IMR-90 (cell line): Measurements from ENCODE around the gene OAF. TPM values are rescaled to one million over a fixed set of nuclear protein-coding genes. Genes with fewer than 3 reads are reported as not detected.

ENCODE experiments used
- ATAC-seq: fragments of 200-7000 bp; cut with Tn5 transposase; 2 replicates; pipeline ENCODE4 v1.9.1; 2020; ENCODE audit warnings: low read depth, mild to moderate bottlenecking, moderate library complexity
- BruUV-seq: library from RNA; stranded (reverse); fragments of 400-500 nt; replicated peaks from 2 replicates; lab custom pipeline; 2021; lab: Mats Ljungman, UMichigan
- CTCF ChIA-PET: fragments of 300-600 bp; formaldehyde crosslinking; extraction: SDS; loops from one replicate; lab custom pipeline; 2021; ENCODE audit warnings: antibody characterized with exemption; lab: Yijun Ruan, JAX
- POLR2A ChIA-PET: fragments of 300-600 bp; sonication (Branson Sonifier 250); formaldehyde crosslinking; loops from one replicate; lab custom pipeline; 2022; ENCODE audit warnings: antibody characterized with exemption; ENCODE audit not compliant: unreplicated experiment; lab: Charles Lee
- DNase-seq: peaks from one replicate; pipeline ENCODE4 v3.0.0; 2013
- H2AFZ ChIP-seq: replicated peaks from 2 replicates; pipeline ENCODE3; 2013; ENCODE audit warnings: low read length, mild to moderate bottlenecking; ENCODE audit not compliant: poor library complexity
- H2AK5ac ChIP-seq: 2 replicates; pipeline ENCODE4 v1.6.1; 2013; ENCODE audit warnings: low read depth, low read length, inconsistent platforms
- H2AK9ac ChIP-seq: replicated peaks from 2 replicates; pipeline ENCODE3; 2013; ENCODE audit warnings: mild to moderate bottlenecking, low read depth, low read length, moderate library complexity; ENCODE audit not compliant: poor library complexity
- H2BK120ac ChIP-seq: 2 replicates; pipeline ENCODE4 v1.6.1; 2013; ENCODE audit warnings: low read depth, low read length, inconsistent platforms
- H2BK15ac ChIP-seq: 3 replicates; pipeline ENCODE4 v1.6.1; 2013; ENCODE audit warnings: low read depth, low read length, inconsistent platforms
- H2BK20ac ChIP-seq: 2 replicates; pipeline ENCODE4 v1.6.1; 2013; ENCODE audit warnings: low read depth, mild to moderate bottlenecking, inconsistent platforms, low read length, moderate library complexity
- H2BK5ac ChIP-seq: 2 replicates; pipeline ENCODE4 v1.6.1; 2013; ENCODE audit warnings: mild to moderate bottlenecking, low read depth, low read length, inconsistent platforms; ENCODE audit not compliant: poor library complexity, severe bottlenecking
- H3K14ac ChIP-seq: replicated peaks from 2 replicates; pipeline ENCODE4 v1.6.1; 2013; ENCODE audit warnings: low read depth, low read length, inconsistent platforms
- H3K18ac ChIP-seq: 2 replicates; pipeline ENCODE4 v1.6.1; 2013; ENCODE audit warnings: low read depth, low read length, control low read depth
- H3K23ac ChIP-seq: 2 replicates; pipeline ENCODE4 v1.6.1; 2013; ENCODE audit warnings: low read depth, low read length, inconsistent platforms
- H3K27ac ChIP-seq: 2 replicates; pipeline ENCODE4 v1.5.1; 2013; ENCODE audit warnings: mild to moderate bottlenecking, control low read depth, low read length; ENCODE audit not compliant: insufficient read depth
- H3K27me3 ChIP-seq: 2 replicates; pipeline ENCODE4 v1.6.1; 2013; ENCODE audit warnings: low read length; ENCODE audit not compliant: control insufficient read depth, insufficient read depth
- H3K36me3 ChIP-seq: 2 replicates; pipeline ENCODE4 v1.6.1; 2013; ENCODE audit warnings: low read length, mixed read lengths; ENCODE audit not compliant: control insufficient read depth, insufficient read depth
- H3K4ac ChIP-seq: 2 replicates; pipeline ENCODE4 v1.6.1; 2013; ENCODE audit warnings: low read depth, low read length, inconsistent platforms
- H3K4me1 ChIP-seq: 2 replicates; pipeline ENCODE4 v1.6.1; 2013; ENCODE audit warnings: low read length, mixed read lengths; ENCODE audit not compliant: control insufficient read depth, insufficient read depth
- H3K4me2 ChIP-seq: 2 replicates; pipeline ENCODE4 v1.6.1; 2013; ENCODE audit warnings: low read depth, mild to moderate bottlenecking, control low read depth, low read length, moderate library complexity
- H3K4me3 ChIP-seq: 2 replicates; pipeline ENCODE4 v1.5.1; 2013; ENCODE audit warnings: low read depth, mild to moderate bottlenecking, control low read depth, low read length, moderate library complexity; ENCODE audit not compliant: insufficient read depth
- H3K56ac ChIP-seq: 2 replicates; pipeline ENCODE4 v1.6.1; 2013; ENCODE audit warnings: low read length, inconsistent platforms; ENCODE audit not compliant: insufficient read depth; ENCODE audit errors: extremely low read depth
- H3K79me1 ChIP-seq, 2 experiments: 2 replicates each; pipeline ENCODE4 v1.6.1; 2013; ENCODE audit warnings: low read length in 2 of 2, inconsistent platforms in 1 of 2, low read depth in 1 of 2
- H3K9ac ChIP-seq: 2 replicates; pipeline ENCODE4 v1.6.1; 2013; ENCODE audit warnings: low read depth, low read length, control low read depth
- H3K9me1 ChIP-seq: 2 replicates; pipeline ENCODE4 v1.6.1; 2013; ENCODE audit warnings: low read length, inconsistent platforms; ENCODE audit not compliant: insufficient read depth
- H3K9me3 ChIP-seq: 2 replicates; pipeline ENCODE4 v1.6.1; 2013; ENCODE audit warnings: low read length; ENCODE audit not compliant: control insufficient read depth, insufficient read depth
- H4K20me1 ChIP-seq: 2 replicates; pipeline ENCODE4 v1.6.1; 2013; ENCODE audit warnings: low read length, inconsistent platforms; ENCODE audit not compliant: insufficient read depth
- H4K5ac ChIP-seq: 2 replicates; pipeline ENCODE4 v1.6.1; 2013; ENCODE audit warnings: mild to moderate bottlenecking, low read depth, low read length, control low read depth
- H4K8ac ChIP-seq, 2 experiments: 2 replicates each; pipeline ENCODE4 v1.6.1; 2013; ENCODE audit warnings: low read depth in 2 of 2, low read length in 2 of 2, control low read depth in 1 of 2, inconsistent platforms in 1 of 2
- H4K91ac ChIP-seq: 2 replicates; pipeline ENCODE4 v1.6.1; 2013; ENCODE audit warnings: low read depth, low read length, inconsistent platforms; ENCODE audit not compliant: insufficient read depth
- BHLHE40 ChIP-seq: fragments of 150-350 bp; IDR thresholded peaks from 2 replicates; pipeline ENCODE4 v1.6.1; 2016; ENCODE audit warnings: mild to moderate bottlenecking, low read depth, low read length
- CTCF ChIP-seq: conservative IDR thresholded peaks from 2 replicates; pipeline ENCODE4 v1.5.1; 2012; ENCODE audit warnings: mild to moderate bottlenecking, low read depth, low read length, improper control_type of control experiment
- NFE2L2 ChIP-seq: fragments of 150-350 bp; IDR thresholded peaks from 2 replicates; pipeline ENCODE4 v1.6.1; 2016; ENCODE audit warnings: low read depth, mild to moderate bottlenecking, low read length
- USF2 ChIP-seq: fragments of 150-350 bp; IDR thresholded peaks from 2 replicates; pipeline ENCODE4 v1.6.1; 2017; ENCODE audit warnings: mild to moderate bottlenecking, antibody characterized with exemption, low read length, low read depth
- WGBS, 2 experiments: methylation state at CpG; one replicate each; pipeline versions ENCODE4 v1.1.5 to v1.1.7; 2013; ENCODE audit warnings: missing lambda C conversion rate in 2 of 2; ENCODE audit not compliant: insufficient read length in 1 of 2; ENCODE audit errors: extremely low coverage in 2 of 2; 5-methylcytosine and 5-hydroxymethylcytosine counted together
- dilution Hi-C: fragments of 300-500 bp; cut with HindIII; formaldehyde crosslinking; loops from one replicate; pipeline ENCODE4 v1.14.3; 2018; ENCODE audit warnings: low sequenced_read_pairs; ENCODE audit not compliant: unreplicated experiment
- in situ Hi-C: fragments of 300-500 bp; cut with MboI; formaldehyde crosslinking; loops from 3 replicates; pipeline ENCODE4 v1.14.3; 2019; ENCODE audit warnings: low sequenced_read_pairs, inconsistent platforms, mixed read lengths
- intact Hi-C: fragments of 100-400 bp; cut with micrococcal nuclease; formaldehyde crosslinking; loops from 2 replicates; pipeline ENCODE4 v1.10.0; 2022
- polyA plus RNA-seq, 3 experiments: library from polyadenylated mRNA; depleted of rRNA; stranded (reverse); fragments of >200 nt; gene quantifications; 2 replicates each; pipeline ENCODE4 v1.2.3, GENCODE V29; 2012; ENCODE audit warnings: low replicate concordance in 1 of 3
- total RNA-seq: library from RNA; depleted of rRNA; stranded (reverse); fragments of >200 nt; gene quantifications from 2 replicates; pipeline ENCODE4 v1.2.3, GENCODE V29; 2012; rRNA removed

Gene OAF
- total and polyA plus RNA-seq, 2 of the 4 experiments (the other 2 are of a cell fraction): 9.9 to 42.0 TPM

GRCh38 chr11:120279502-120279901 is 68.7 kb downstream of the OAF start:
- Histone ChIP-seq H3K27ac (no peak overlapping the region), H2BK120ac (no peak overlapping the region), H3K14ac (no peak overlapping the region), H3K27me3 (peaks cover 43% of the 10 kb centered on the region), H3K36me3 (no peaks in the 10 kb centered on the region), H4K8ac (no peak overlapping the region), H3K4me1 (no peaks in the 10 kb centered on the region), H2BK15ac (no peak overlapping the region), H4K5ac (no peak overlapping the region), H3K23ac (no peak overlapping the region), H3K9ac (no peak overlapping the region), H2AK5ac (no peak overlapping the region), H3K9me3 (no peaks in the 10 kb centered on the region), H3K79me1 (no peaks in the 10 kb centered on the region), H2BK20ac (no peak overlapping the region), H4K20me1 (no peaks in the 10 kb centered on the region), H3K4me2 (no peak overlapping the region), H3K4me3 (no peak overlapping the region), H3K4ac (no peak overlapping the region), H2AK9ac (no peak overlapping the region), H4K91ac (no peak overlapping the region), H3K18ac (no peak overlapping the region), H3K9me1 (no peaks in the 10 kb centered on the region), H2AFZ (no peak overlapping the region), H2BK5ac (no peak overlapping the region), H3K56ac (no peak overlapping the region)
- no peak for TF ChIP-seq USF2
- no peak for TF ChIP-seq NFE2L2
- TF ChIP-seq CTCF: no peak
- no peak for TF ChIP-seq BHLHE40
- intact Hi-C loops (no loop called here), dilution Hi-C loops (no loop called here), in situ Hi-C loops (no loop called here)
- WGBS, 2 experiments: no CpG with 5 or more reads among the region's 5 CpGs
- BruUV-seq: no TSS peak
- ATAC-seq (no peak), DNase-seq (no peak)
- POLR2A ChIA-PET: no interaction called here
- CTCF ChIA-PET: no interaction called here

Other genes with a start within 250 kb of the OAF start
- not detected in 2 replicates for gene TRIM29, start 72.9 kb upstream of the OAF start, total RNA-seq
- not detected in 2 replicates for gene TRIM29, start 72.9 kb upstream of the OAF start, polyA plus RNA-seq (2012; rRNA removed)
- gene POU2F3, start 29.1 kb downstream of the OAF start, total RNA-seq: under 0.01 TPM in 1 of 2 replicates, not detected in the other
- gene POU2F3, start 29.1 kb downstream of the OAF start, polyA plus RNA-seq (2012; rRNA removed): 0.09 and 0.14 TPM in 2 replicates
- 11.5 and 11.7 TPM in 2 replicates for gene TLCD5, start 114.3 kb downstream of the OAF start, total RNA-seq
- gene TLCD5, start 114.3 kb downstream of the OAF start, polyA plus RNA-seq (2012; rRNA removed): 6.8 and 9.5 TPM in 2 replicates
- 115 and 131 TPM in 2 replicates for gene ARHGEF12, start 125.4 kb downstream of the OAF start, total RNA-seq
- gene ARHGEF12, start 125.4 kb downstream of the OAF start, polyA plus RNA-seq (2012; rRNA removed): 20.0 and 25.5 TPM in 2 replicates